Stimulated activated memory B cell treated with anti-CD40 and anti-IgM and Interleukin-4, amounts not matched to agents 10 μg/mL and 1 μg/mL and 100 μg/mL, for 72 hours (primary cell): ENCODE data around the gene RPS4Y2.

Experiments
- ATAC-seq: fragments of 150-1000 bp; cut with Tn5 transposase; 2 replicates; pipeline ENCODE4 v1.10.0; 2021
- H3K27ac Mint-ChIP-seq: one replicate; pipeline ENCODE4 v1.8.0; 2022; ENCODE audit warnings: mild to moderate bottlenecking, mixed read lengths
- H3K27me3 Mint-ChIP-seq: one replicate; pipeline ENCODE4 v1.8.0; 2022; ENCODE audit warnings: mixed read lengths
- H3K36me3 Mint-ChIP-seq: one replicate; pipeline ENCODE4 v1.8.0; 2022; ENCODE audit warnings: mixed read lengths
- H3K4me1 Mint-ChIP-seq: one replicate; pipeline ENCODE4 v1.8.0; 2022; ENCODE audit warnings: mixed read lengths
- H3K4me3 Mint-ChIP-seq: one replicate; pipeline ENCODE4 v1.8.0; 2022; ENCODE audit warnings: mild to moderate bottlenecking, moderate library complexity, mixed read lengths
- H3K9me3 Mint-ChIP-seq: one replicate; pipeline ENCODE4 v1.8.0; 2022; ENCODE audit warnings: mixed read lengths

The RPS4Y2 gene

DNA sequence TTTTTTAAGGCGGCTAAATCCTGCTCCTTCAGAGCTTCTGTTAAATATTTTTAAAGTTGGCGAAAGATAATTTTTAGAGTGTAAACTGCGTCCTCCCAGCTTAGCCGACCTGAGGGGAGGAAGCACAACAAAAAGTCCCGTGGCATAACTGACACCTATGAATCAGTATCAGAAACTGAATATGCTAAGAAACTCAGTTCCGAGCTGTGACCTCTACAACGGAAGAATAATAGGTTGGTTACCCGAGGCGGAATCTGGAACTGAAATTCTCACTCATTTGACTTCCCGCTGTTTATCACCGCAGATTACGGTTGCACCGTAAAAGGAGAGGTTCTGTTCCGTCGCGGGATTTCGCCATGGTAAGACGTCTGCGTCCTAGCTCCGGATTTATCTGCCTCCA, at the start of gene RPS4Y2:
Gene RPS4Y2, plus strand, starts transcription at position 301 of the 400 bp plus-strand sequence. Its CDS starts 56 bp downstream, at position 357.
- Mint-ChIP-seq H3K27ac (no peak within 1 kb of the TSS), H3K9me3 (no peaks in the 10 kb centered on the region), H3K4me1 (peaks cover 6% of the 10 kb centered on the region), H3K27me3 (no peaks in the 10 kb centered on the region), H3K36me3 (no peaks in the 10 kb centered on the region), H3K4me3 (no peak within 1 kb of the TSS)
- ATAC-seq, result no peak

DNA sequence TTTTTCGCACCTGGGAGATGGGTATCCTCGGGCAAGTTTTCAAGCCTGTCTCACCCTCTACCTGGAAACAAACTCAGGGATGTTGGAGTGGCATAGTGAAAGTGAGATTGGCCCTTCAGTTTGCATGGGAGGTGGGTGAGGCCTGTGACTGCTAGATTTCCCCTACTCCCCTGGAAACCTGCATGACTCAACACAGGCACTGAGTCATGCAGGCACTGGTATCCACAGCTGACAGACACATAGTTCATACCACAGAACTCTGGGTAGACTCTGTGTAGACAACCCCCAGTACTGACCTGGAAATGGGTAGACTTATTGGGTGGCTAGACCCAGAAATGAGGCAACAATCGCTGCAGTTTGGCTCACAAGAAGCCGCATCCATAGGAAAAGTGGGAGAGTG, 41.5 kb upstream of the RPS4Y2 start:
- no peak overlapping the region for H3K4me3 Mint-ChIP-seq
- ATAC-seq, result peak; percentile 85
- H3K4me1 Mint-ChIP-seq, result peaks cover 10% of the 10 kb centered on the region
- H3K9me3 Mint-ChIP-seq, result peaks cover 12% of the 10 kb centered on the region
- H3K36me3 Mint-ChIP-seq, result peaks cover 15% of the 10 kb centered on the region
- H3K27me3 Mint-ChIP-seq, result no peaks in the 10 kb centered on the region
- H3K27ac Mint-ChIP-seq, result peak overlapping the region; percentile 27

DNA sequence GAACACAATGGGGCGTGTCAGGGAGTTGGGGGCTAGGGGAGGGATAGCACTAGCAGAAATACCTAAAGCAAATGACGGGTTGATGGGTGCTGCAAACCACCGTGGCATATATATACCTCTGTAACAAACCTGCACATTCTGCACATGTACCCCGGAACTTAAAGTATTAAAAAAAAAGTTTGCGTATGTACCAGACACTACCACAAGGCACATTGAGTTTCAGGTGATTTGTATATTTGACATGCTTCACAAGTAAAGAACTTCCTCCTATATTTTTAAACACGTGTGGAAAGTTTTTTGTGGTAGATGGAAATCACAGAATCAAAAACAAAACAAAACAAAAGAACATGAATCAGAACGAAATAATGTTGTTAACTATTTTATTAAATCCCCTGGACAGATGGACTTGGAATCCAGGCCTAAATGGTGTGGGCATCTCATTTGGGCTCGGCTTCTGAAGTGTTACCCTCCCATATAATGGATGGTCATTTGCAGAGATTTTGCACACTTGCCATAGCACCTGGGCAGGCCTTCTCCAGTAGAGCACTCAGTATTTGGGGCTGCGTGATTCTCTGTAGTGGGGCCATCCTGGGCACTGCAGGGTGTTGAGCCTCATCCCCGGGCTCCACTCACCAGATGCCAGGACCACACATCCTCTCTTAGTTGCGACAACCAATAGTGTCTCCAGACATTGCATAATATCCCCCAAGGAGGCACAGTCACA, 29.6 kb upstream of the RPS4Y2 start:
- Mint-ChIP-seq H3K27ac (peak overlapping the region; percentile 78), H3K36me3 (no peaks in the 10 kb centered on the region), H3K4me3 (peak overlapping the region; percentile 3), H3K27me3 (no peaks in the 10 kb centered on the region), H3K9me3 (peaks cover 6% of the 10 kb centered on the region), H3K4me1 (peaks cover 33% of the 10 kb centered on the region)
- peak; percentile 90 for ATAC-seq

DNA sequence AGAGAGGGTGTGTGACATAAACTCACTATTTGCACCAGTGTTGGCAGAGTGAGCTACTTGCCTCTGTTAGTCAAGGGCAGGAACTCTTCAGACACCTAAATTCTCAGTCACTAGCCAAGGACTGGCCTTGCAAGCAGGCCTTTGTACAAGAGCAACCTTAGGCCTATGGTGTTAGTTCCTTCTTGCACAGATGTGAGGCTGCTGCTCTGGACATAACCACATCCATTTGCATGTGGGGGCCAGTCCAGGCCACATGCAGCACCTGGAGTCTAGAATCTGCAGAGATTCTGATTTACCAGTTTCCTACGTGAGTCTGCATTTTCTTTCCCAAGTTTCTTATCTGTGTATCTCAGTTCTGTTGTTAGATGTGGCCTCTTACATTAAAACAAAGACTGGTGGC, 20.7 kb upstream of the RPS4Y2 start:
- peak; percentile 84 for ATAC-seq
- Mint-ChIP-seq H3K27me3 (no peaks in the 10 kb centered on the region), H3K4me3 (no peak overlapping the region), H3K4me1 (peaks cover 52% of the 10 kb centered on the region), H3K36me3 (no peaks in the 10 kb centered on the region), H3K9me3 (no peaks in the 10 kb centered on the region), H3K27ac (no peak overlapping the region)

DNA sequence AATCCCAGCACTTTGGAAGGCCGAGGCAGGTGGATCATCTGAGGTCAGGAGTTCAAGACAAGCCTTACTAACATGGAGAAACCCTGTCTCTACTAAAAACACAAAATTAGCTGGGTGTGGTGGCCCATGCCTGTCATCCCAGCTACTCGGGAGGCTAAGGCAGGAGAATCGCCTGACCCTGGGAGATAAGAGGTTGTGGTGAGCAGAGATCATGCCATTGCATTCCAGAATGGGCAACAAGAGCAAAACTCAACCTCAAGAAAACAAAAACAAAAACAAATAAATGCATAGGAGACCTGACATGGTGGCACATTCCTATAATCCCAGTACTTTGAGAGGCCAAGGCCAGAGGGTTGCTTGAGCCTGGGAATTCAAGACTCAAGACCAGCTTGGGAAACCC, 16.1 kb upstream of the RPS4Y2 start:
- no peaks in the 10 kb centered on the region for H3K9me3 Mint-ChIP-seq
- peak overlapping the region; percentile 32 for H3K27ac Mint-ChIP-seq
- no peak for ATAC-seq
- no peaks in the 10 kb centered on the region for H3K36me3 Mint-ChIP-seq
- H3K4me1 Mint-ChIP-seq, result peaks cover 50% of the 10 kb centered on the region
- H3K4me3 Mint-ChIP-seq, result no peak overlapping the region
- H3K27me3 Mint-ChIP-seq, result no peaks in the 10 kb centered on the region

DNA sequence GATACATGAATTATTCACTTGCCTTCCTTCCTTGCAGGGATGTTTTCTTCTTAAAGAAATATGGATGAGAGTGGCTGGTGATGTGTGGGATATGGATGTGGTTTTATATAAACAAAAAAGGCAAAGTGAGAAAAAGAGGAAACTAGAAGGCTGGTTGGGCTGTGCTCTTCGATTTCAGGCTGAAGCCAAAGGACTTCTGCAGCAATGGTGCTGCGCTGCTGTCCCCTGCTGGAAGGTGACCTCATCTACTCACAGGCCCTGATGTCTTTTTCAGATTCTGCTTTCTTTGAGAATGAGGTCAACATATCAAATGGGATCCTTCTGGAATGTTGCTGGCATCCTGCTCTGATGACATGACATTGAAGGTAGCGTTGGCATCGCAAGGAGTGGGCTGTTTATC, 15.3 kb upstream of the RPS4Y2 start:
- H3K4me3 Mint-ChIP-seq, result no peak overlapping the region
- H3K27ac Mint-ChIP-seq, result no peak overlapping the region
- ATAC-seq, result peak; percentile 74
- H3K4me1 Mint-ChIP-seq, result peaks cover 56% of the 10 kb centered on the region
- no peaks in the 10 kb centered on the region for H3K9me3 Mint-ChIP-seq
- no peaks in the 10 kb centered on the region for H3K27me3 Mint-ChIP-seq
- no peaks in the 10 kb centered on the region for H3K36me3 Mint-ChIP-seq

DNA sequence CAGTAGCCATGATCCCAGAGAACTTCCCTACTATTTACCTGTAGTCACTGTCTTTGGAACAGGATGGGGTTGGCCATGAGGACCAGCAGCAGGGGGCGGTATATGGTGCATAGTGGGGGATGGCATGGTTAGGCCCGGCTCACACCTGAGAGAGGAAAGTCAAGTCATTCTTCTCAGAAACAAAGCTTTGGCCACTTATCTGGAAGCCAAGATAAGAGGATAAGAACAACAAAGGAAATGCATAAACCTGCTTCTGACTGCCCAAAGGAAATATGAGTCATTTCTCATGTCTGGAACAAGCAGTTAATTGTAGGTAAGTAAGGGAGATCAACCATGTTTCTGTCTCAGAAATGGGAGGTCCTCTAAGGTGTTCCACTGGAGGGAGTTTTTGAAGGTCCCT, 10.8 kb upstream of the RPS4Y2 start:
- ATAC-seq, result no peak
- Mint-ChIP-seq H3K4me3 (no peak overlapping the region), H3K9me3 (no peaks in the 10 kb centered on the region), H3K27me3 (no peaks in the 10 kb centered on the region), H3K4me1 (peaks cover 40% of the 10 kb centered on the region), H3K36me3 (no peaks in the 10 kb centered on the region), H3K27ac (peak overlapping the region; percentile 74)

DNA sequence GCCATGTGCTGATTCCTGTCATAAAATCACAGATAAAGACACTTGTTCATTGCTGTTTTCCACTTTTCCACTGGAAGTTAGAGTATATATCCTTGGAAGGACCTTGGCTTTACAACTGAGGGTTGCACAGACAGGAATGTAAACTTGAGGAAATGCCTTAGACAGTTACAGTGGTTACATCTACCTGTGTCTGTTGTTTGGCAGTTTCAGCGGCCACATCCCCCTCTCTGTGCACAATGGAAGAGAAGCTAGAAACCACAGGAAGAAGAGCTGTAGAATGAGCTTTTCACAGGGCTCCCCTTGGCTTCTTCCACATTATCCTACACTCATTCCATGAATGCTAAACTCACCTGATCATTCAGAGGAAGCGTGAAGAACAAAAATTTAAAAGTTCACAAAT, 9.0 kb upstream of the RPS4Y2 start:
- Mint-ChIP-seq H3K27me3 (no peaks in the 10 kb centered on the region), H3K36me3 (no peaks in the 10 kb centered on the region), H3K27ac (peak overlapping the region; percentile 42), H3K4me1 (peaks cover 33% of the 10 kb centered on the region), H3K9me3 (no peaks in the 10 kb centered on the region), H3K4me3 (no peak overlapping the region)
- no peak for ATAC-seq

DNA sequence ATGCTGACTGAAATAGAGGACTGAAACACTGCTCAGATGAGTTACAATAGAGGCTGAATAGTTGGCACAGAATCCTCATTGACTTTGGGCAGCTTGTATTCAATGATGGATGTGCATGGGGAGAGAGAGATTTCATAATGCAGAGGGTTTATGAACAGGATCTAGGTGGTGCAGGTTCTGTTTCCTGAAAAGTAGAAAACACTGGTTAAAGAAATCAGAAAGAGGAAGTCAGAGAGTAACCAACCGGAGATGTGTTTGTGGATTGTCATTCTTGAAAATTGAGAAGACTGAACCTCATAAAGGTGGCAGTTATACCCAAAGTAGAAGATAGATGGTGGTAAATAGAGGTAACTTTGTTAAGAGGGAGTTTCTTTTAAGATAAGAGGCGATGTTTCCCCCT, 8.0 kb downstream of the RPS4Y2 start:
- Mint-ChIP-seq H3K27me3 (no peaks in the 10 kb centered on the region), H3K9me3 (no peaks in the 10 kb centered on the region), H3K36me3 (no peaks in the 10 kb centered on the region), H3K4me3 (peak overlapping the region; percentile 42), H3K4me1 (peaks cover 38% of the 10 kb centered on the region), H3K27ac (peak overlapping the region; percentile 69)
- ATAC-seq, result peak; percentile 83

DNA sequence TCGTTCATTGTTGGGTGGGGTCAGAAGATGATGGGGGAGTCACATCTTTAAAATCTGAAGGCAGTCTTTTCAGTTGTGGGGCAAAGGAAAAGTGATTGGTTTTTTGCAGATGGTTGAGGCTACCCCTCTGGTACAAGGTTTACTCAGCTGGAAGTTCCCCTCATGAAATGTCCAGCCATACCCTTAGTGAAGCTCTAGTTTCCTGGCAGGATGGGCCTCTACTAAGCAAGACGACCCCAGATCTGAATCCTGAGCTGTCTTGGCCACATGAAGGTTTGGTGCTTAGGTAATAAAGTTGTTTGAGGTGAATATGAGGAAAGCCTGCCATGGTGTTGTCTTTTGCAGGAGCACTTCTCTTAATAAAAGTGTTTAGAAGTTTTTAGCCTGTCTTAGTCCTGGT, 9.2 kb downstream of the RPS4Y2 start:
- Mint-ChIP-seq H3K4me1 (peaks cover 38% of the 10 kb centered on the region), H3K27ac (peak overlapping the region; percentile 11), H3K9me3 (peaks cover 2% of the 10 kb centered on the region), H3K27me3 (no peaks in the 10 kb centered on the region), H3K36me3 (no peaks in the 10 kb centered on the region), H3K4me3 (no peak overlapping the region)
- no peak for ATAC-seq

DNA sequence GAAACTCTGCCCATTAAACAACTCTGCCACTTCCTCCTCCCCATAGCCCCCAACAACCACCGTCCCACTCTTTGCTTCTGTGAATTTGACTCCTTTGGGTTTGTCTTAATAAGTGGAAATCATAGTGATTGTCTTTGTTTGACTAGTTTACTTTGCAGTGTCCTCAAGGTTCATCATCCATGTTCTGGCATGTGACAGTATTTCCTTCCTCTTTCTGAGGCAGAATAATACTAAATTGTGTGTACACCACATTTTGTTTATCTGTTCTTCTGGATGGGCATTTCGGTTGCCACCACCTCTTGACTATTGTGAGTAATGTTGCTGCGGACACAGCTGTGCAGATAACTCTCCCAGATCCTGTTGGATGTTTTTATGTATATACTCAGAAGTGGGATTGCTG, 14.8 kb downstream of the RPS4Y2 start:
- Mint-ChIP-seq H3K9me3 (peaks cover 10% of the 10 kb centered on the region), H3K27ac (peak overlapping the region; percentile 73), H3K27me3 (no peaks in the 10 kb centered on the region), H3K36me3 (peaks cover 12% of the 10 kb centered on the region), H3K4me1 (peaks cover 41% of the 10 kb centered on the region), H3K4me3 (peak overlapping the region; percentile 36)
- peak; percentile 45 for ATAC-seq

DNA sequence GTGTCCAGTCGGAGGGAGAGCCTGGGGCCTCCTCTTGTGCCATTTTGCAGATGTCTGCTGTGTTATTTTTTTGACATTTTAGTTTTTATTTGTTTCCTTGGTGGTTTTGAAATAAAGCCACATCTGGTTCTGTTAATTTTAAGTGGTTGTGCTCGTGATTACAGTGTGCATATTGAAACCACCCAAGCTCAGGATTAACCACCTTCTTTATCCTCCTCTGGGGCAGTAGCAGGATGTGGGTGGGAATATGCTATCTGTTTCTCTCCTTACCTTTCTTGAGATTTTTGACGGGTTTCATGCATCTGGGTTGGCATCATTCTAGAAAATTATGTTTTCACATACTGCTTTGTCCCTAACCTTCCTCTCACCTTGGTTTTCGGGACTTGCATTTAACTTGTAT, 20.2 kb downstream of the RPS4Y2 start:
- H3K4me3 Mint-ChIP-seq, result no peak overlapping the region
- no peak for ATAC-seq
- peaks cover 12% of the 10 kb centered on the region for H3K36me3 Mint-ChIP-seq
- no peaks in the 10 kb centered on the region for H3K27me3 Mint-ChIP-seq
- H3K9me3 Mint-ChIP-seq, result peaks cover 7% of the 10 kb centered on the region
- H3K4me1 Mint-ChIP-seq, result peaks cover 20% of the 10 kb centered on the region
- H3K27ac Mint-ChIP-seq, result peak overlapping the region; percentile 60

DNA sequence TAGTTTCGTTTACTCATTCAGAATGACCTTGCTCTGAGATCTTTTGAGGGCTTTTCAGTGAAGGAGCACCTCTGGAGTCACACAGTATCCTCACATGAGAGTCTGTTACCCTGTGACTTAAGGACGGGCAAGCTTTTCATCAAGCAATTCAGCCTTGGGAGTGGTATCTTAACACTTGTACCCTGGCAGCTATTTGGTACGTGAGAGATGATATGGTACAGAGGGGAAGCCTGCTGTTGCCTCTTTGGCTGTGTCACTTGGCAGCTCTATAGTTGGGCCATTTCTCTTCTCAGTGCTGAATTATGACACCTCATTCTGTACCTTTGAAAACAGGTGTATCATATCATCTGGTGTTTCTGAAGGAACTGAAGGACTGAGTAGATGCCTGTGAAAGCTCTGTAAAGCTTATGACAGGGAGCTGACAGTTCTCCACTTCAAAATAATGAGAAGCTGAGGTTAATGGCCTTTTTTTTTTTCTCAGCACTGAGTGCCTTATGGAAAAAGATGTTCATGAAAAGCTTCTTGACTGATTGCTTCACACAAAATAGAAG, 24.3 kb downstream of the RPS4Y2 start:
- no peaks in the 10 kb centered on the region for H3K27me3 Mint-ChIP-seq
- no peak for ATAC-seq
- peaks cover 4% of the 10 kb centered on the region for H3K4me1 Mint-ChIP-seq
- H3K9me3 Mint-ChIP-seq, result no peaks in the 10 kb centered on the region
- no peak overlapping the region for H3K4me3 Mint-ChIP-seq
- no peak overlapping the region for H3K27ac Mint-ChIP-seq
- H3K36me3 Mint-ChIP-seq, result peaks cover 4% of the 10 kb centered on the region

DNA sequence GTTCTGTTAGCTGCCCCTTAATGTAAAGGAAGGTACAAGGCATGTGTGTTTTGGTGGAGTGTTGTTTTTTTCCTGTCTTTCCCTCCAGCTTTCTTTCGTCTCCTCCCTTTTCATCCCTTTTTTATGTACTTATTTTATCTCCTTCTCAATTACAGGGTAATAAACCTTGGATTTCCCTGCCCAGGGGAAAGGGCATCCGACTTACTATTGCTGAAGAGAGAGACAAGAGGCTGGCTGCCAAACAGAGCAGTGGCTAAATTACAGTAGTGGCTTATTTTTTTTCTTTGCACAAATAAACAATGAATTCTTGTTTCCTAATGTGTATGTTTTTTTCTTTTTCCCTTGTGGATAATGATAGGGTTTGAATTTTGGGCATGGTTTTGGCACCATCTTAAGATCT, 24.9 kb downstream of the RPS4Y2 start:
- peaks cover 4% of the 10 kb centered on the region for H3K4me1 Mint-ChIP-seq
- H3K27me3 Mint-ChIP-seq, result no peaks in the 10 kb centered on the region
- no peak for ATAC-seq
- no peak overlapping the region for H3K27ac Mint-ChIP-seq
- no peaks in the 10 kb centered on the region for H3K9me3 Mint-ChIP-seq
- no peak overlapping the region for H3K4me3 Mint-ChIP-seq
- no peaks in the 10 kb centered on the region for H3K36me3 Mint-ChIP-seq

DNA sequence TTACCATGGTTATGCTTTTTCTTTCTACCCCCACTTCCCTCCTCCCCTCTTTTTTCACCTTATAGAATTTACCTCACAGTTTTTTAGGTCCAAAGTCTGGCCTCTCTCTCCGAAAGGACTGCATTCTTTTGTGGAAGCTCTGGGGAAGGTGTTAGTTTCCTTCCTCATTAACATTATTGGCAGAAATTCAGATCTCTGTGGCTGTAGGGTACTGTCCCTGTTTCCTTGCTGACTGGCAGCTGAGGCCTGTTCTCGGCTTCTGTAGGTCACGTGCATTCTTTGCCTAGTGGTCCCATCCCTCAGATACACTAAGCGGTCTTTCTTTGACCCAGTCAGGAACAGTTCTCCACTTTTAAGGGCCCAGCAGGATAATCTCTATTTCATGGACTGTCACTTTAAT, 25.5 kb downstream of the RPS4Y2 start:
- ATAC-seq, result no peak
- Mint-ChIP-seq H3K4me3 (no peak overlapping the region), H3K27me3 (no peaks in the 10 kb centered on the region), H3K27ac (no peak overlapping the region), H3K4me1 (peaks cover 4% of the 10 kb centered on the region), H3K36me3 (no peaks in the 10 kb centered on the region), H3K9me3 (no peaks in the 10 kb centered on the region)

DNA sequence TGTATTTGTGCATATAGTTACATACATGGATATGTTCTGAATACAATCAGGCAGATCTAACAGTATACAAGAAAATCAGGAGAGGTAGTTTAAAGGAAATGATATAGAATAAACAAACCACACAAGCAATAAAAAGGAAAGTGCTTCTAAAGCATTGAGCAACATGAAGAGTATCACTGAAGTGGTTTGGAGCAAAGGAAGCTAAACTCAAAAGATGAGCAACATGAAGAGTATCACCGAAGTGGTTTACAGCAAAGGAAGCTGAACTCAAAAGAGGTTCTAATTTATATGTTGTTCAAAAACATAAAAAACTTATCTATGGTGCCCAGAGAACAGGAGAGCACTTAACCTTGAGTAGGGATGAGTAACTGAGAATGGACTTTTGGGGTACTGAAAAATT, 29.1 kb downstream of the RPS4Y2 start:
- Mint-ChIP-seq H3K4me3 (no peak overlapping the region), H3K4me1 (peaks cover 17% of the 10 kb centered on the region), H3K27me3 (no peaks in the 10 kb centered on the region), H3K27ac (no peak overlapping the region), H3K36me3 (no peaks in the 10 kb centered on the region), H3K9me3 (no peaks in the 10 kb centered on the region)
- ATAC-seq, result no peak
